ENCODE data around the gene TADA2B.

TADA2B gene, protein sequence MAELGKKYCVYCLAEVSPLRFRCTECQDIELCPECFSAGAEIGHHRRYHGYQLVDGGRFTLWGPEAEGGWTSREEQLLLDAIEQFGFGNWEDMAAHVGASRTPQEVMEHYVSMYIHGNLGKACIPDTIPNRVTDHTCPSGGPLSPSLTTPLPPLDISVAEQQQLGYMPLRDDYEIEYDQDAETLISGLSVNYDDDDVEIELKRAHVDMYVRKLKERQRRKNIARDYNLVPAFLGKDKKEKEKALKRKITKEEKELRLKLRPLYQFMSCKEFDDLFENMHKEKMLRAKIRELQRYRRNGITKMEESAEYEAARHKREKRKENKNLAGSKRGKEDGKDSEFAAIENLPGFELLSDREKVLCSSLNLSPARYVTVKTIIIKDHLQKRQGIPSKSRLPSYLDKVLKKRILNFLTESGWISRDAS

DNA sequence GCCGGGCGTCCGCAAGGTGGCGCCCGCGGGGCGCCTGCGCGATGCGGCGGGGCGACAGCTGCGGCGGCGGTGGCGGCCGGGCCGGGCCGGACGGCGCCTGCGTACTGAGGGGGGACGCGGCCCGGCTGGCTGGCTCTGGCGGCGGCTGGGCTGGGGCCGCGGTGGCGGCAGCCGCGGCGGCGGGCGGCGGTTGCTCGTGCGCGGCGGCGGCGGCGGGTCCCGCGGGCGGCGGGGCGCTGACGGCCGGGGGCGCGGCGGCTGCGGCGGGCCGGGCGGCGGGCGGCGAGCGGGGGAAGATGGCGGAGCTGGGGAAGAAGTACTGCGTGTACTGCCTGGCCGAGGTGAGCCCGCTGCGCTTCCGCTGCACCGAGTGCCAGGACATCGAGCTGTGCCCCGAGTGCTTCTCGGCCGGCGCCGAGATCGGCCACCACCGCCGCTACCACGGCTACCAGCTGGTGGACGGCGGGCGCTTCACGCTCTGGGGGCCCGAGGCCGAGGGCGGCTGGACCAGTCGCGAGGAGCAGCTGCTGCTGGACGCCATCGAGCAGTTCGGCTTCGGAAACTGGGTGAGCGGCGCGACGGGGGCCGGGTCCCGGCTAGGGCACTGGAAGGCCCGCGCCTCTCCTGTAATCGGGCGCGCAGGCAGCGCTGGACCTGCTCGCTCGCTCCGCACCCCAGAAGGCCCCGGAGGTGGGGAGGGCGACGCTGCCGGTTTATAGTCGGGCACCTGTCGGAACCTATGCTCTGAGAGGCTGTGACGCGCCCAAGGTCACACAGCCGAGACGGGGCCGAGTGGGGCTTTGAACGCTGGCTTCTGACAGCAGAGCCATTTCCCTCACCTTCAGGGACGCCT lies at the start of gene TADA2B:
TADA2B (plus strand) TSS at position 89 of the 853 bp plus-strand sequence; CDS start at position 297, 208 bp downstream.
- no peak for DNase-seq

DNA sequence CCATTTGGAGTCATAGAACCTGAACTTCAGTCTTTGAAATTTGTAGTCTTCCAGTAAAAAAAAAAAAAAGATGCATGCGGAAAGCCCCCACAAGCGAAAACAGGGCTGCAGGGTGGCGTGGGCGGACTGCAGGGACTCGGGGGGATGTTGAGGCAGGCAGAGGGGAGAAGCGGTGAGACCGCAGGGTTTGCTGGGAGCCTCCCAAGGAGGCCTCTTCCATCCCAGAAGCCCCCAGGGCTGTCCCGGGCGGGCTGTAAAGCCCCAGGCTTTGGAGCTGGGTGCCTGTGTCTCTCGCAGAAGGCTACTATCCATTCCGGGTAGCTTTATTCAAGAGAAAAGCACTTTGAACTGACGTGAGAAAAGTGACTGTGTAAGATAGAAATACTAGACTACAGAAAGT lies 46.7 kb upstream of the TADA2B start:
- no peak for DNase-seq

DNA sequence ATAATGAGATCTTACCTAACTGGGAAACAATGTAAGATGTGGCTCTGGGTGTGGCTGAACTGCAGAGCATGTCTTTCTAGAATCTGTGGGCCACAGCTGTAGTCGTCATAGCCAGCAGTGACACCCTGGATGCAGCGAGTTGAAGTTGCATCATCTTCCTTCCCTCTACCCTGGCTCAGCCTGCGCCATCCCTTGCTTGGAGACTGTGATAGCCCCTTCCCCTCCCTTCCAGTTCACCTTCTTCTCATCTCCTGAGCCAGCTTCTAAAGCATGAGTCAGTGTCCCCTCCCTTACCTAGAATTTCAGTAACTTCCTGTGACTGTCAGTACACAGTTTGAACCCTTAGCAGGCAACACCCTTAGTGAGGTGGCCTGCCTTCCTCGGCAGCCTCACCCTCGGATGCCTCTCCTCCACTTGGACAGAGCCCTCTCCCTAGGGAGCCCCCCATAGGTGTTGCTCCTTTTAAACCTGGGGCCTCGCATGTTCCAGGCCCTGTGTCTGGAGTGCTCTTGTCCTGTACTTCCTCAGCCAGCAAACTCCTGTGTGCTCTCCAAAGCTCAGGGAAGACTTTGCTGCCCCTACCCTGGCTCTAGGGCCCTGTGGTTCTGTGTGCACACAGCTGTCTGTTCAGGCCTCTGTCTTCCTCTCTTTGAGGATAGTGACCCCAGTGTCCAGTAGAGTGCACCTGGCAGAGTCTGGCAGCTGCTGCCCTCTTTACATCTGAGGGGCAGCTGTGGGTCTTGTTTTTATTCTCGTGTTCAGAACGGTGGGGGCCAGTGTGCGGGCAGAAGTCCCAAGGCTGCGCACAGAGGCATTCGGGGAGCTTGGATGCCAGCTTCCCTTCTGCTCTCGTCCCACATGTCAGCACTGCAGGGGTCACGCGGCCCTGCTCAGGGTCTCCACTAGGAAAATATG lies 43.7 kb upstream of the TADA2B start:
- no peak for DNase-seq

DNA sequence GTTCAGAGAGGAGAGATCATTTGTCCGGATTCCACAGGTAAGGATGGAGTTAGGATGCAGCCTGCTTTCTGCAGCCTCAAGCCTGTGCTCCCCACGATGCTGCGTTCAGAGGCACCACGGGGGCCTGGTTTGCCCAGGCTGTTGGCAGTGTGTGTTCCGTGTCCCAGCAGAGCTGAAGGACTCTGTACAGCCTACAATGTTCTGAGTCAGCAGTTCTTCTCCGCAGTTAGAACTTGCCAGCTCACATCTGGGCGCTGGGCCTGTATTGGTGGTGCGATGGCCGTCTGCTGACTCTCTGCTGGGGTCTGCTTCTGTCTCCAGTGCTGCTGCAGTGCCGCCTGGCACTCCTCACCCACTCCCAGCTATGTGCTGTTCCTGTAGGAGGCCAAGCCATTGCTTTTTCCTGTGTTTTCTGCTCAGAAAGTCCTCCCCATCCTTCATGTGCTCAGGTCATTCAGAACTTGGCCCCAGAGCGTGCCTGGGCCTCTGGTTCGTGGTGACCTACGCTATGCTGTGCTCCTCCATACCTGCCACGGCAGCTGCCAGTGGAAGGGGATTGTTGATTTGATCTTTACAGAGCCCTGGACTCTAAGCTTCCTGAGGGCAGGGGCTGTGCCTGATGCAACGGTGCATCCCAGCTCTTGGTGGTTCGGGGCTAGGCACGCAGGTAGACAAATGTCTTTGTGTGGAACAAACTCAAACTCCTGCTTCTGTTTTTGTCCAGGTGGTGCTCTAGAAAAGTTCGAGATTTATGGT lies 42.6 kb upstream of the TADA2B start:
- no peak for DNase-seq

DNA sequence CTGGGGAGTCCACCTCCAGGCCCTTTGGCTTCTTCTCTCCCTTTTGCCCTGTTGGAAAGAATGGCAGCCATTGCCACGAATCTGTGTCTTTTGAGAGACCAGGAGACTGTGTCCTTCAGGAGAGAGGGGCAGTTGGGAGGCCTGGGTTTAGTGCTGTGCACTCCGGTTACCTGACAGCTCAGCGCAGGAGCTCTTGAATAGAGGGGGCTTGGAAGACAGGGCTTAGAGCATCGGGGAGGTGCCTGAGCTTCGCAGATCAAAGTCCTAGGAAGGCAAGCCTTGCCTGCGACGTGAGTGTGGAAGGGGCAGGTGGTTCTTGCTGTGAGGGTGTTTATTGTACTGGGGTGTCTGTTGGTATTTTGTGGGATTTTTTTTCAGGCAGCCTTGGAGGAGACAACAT lies 41.9 kb upstream of the TADA2B start:
- no peak for DNase-seq

DNA sequence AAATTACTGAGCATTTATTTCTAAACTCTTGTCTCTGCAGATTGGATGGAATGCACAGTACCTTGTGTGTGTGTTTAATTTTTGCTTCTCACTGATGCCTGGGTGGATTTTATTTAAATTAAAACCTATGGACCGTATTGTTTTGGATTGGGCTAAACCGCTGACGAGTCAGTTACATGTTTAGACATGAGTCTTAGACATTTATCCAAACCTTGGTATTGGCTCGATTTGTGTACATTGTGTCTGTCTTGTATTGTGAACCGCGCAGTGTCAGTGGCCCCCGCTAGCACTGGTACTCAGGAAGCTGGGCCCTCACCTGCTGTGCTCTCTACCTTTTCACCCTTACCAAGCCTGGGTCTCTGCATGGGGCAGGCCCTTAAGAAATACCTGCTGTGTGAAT lies 40.8 kb upstream of the TADA2B start:
- no peak for DNase-seq

DNA sequence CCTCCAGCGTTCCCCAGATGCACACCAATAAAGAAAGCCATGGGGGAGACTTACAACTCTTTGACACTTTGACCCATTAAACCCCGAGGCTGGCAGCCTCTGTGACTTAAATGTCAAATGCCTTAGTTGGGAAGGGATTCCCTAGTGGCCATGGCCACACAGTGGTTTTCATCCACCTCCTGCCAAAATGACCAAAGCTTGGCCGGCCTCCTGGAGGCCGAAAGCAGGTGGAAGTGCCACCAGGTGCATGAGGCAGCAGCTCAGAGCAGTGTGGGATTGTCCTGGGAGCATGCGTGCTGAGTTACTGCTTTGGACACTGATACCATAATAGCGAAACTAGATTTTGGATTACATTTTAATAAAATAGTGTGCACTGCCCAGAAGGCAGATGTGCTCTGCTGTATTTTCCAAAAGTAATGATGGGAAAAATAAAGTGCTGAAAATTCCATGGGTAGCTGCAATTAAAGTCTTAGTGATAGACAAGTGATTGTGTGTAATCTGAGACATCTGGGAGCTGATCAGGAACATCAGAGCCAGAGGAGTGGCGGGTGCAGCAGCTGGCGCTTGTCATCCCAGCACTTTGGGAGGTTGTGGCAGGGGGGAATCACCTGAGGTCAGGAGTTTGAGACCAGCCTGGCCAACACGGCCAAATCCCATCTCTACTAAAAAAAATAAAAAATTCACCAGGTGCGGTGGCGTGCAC lies 39.8 kb upstream of the TADA2B start:
- no peak for DNase-seq

DNA sequence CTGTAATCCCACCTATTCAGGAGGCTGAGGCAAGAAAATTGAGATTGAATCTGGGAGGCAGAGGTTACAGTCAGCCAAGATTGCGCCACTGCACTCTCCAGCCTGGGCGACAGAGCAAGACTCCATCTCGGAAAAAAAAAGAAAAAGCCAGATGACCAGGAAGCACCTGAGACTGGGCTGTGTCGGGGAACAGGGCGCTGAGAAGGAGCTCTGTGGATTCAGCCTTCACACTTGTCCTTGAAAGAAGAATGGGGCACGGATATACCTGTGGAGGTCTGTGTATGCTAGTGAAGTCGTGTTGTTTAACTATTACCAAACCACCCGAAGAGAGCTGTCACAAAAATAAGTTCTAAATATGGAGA lies 39.3 kb upstream of the TADA2B start:
- no peak for DNase-seq

DNA sequence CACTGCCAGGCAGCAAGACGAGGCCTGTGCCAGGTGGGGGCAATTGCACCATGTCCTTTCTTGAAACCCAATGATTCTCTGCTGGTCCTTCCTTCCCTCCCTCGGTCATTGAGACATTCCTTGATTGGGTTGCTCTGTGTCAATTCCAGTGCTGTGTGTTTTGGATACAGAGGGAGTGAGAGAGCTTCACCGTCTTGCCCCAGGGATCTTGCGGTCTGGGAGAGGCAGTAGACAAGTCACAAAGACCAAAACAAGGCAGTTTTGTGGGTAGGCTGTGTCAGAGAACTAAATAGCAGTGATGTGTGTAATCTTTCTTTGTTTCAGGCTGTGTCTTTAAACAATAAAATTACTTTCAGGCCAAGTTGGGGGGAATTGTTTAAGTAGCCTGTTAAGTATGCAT lies 38.8 kb upstream of the TADA2B start:
- no peak for DNase-seq

DNA sequence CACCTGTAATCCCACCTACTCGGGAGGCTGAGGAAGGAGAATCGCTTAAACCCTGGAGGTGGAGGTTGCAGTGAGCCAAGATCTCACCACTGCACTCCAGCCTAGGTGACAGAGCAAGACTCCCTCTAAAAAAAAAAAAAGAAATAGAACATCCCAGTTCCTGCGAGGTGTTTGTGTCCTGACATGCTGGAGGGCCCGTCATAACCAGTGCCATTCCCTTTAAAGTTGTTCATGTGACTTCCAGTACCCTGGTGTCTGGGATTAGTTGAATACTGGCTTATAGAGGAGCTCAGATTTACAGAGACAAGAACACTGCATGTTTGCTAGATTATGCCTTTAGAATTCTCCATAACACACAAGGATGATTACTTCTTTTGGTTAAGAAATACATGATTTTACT lies 37.6 kb upstream of the TADA2B start:
- no peak for DNase-seq

DNA sequence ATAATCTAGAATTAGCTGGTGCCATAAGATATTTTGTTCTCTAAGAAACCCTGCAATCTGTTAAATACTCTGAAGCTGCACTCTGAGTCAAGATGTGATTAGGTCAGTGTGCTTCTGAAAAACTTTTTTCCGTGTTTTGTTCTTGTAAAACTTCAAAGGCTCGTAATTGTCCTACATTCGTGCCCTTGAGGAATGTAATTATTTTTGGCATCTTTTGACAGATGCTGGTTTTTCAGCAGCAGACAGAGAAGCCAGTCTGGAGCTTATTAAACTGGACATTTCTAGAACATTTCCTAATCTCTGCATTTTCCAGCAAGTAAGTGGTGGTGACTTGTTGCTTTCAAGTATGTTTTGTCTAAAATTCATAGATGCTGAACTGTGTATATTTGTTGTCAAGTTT lies 36.8 kb upstream of the TADA2B start:
- no peak for DNase-seq

DNA sequence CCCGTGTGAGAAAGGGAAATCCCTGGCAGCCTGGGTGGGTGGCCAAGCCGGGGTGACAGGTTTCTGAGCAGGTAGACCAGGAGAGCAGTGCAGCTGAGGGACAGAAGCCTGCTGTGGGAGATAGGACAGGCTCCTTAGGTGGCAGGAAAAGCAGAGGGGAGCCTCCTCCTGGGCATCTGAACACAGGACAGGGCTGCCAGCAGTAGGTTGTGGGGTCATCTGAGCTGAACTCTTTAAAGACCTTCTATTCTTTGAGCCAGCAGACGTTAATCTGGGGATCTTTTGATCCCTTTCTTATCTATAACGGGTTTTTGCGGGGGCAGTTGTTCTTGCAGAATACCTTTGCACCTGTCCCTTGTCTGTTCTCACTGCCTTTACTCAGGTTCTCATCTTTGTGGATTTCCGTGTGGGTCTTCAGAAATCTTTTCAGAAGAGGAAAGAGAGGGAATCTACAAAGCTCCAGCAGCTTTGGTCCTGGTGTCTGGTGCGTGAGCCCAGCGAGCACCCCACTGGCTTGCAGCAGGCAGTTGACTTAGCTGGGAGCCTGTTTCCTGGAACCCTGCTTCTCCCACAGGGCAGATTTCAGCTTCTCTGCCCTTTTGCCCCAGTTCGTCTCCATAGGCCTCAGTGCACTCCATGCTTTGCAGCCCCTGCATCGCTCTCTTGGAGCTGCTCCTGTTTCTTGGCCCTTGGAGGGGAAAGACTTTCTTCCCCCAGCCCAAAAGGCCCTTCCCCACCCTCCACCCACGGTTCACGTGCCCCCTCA lies 35.8 kb upstream of the TADA2B start:
- DNase-seq, result no peak

DNA sequence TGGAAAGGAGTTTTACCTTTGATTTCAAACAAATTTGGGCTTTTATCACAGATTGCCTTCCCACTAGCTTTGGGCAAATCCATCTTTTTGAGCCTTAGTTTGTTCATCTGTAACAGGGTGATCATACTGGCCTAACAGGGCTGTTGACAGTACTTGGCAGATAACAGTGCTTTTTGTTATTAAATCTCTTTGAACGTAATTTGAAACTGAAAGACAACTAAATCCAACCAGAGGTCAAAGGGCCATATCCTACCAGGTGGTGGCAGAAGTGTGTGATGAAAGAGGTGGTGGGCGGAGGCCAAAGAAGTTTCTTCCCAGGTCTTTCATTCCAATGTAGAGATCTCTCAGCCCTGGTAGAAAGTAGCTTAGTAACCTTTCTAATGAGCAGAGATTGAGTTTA lies 35.2 kb upstream of the TADA2B start:
- DNase-seq, result no peak

DNA sequence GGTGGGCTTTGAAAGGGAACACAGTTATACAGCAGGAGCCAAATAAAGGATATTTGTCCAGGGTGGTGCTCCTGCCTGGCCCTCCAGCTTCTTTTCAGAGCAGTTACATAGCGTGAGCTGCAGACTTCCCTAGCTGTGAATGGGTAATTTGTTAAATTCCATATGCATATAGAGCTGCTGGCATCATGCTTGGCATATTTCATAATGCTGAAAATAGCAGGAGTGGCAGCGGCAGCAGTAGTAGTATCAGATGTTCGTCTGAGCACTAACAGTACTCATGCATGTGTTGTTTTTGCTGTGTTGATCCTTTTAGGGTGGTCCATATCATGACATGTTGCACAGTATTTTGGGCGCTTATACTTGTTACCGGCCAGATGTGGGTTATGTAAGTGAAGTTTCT lies 33.6 kb upstream of the TADA2B start:
- no peak for DNase-seq

DNA sequence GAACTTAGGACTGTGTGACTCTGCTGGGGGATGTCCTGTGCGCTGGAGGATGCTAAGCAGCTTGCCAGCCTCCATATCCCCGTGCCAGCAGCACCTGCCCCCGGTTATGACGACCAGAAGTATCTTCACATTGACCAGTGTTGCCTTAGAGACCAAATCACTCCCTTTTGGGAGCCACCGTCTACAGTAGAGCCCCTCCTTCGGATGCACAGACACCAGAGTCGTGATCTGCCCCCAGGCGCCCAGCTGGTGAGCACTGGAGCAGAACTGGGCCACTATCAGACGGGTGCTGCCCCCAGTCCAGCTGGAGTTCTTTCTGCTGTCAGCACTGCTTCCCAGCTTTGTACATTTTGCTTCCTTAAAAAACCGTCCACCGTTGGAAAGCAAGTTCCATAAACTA lies 30.0 kb upstream of the TADA2B start:
- no peak for DNase-seq

DNA sequence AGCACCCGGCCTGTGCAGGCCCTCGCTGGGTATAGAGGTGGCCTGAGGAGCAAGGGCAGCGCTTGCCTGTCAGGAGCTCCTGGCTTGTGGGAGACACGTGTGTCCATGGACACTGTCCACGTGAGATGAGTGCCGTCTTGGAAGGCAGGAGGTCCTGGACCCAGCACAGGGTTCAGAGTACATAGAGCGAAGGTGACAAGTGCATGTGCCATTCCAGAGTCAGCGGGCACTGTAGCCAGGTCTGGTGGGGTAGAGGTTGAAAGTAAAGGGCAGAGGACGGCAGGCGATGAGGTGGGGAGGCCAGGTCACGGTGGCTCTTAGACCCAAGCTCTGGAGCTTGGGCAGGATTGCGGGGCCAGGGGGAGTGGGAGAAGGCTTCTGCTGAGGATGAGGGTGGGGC lies 28.4 kb upstream of the TADA2B start:
- DNase-seq, result no peak

DNA sequence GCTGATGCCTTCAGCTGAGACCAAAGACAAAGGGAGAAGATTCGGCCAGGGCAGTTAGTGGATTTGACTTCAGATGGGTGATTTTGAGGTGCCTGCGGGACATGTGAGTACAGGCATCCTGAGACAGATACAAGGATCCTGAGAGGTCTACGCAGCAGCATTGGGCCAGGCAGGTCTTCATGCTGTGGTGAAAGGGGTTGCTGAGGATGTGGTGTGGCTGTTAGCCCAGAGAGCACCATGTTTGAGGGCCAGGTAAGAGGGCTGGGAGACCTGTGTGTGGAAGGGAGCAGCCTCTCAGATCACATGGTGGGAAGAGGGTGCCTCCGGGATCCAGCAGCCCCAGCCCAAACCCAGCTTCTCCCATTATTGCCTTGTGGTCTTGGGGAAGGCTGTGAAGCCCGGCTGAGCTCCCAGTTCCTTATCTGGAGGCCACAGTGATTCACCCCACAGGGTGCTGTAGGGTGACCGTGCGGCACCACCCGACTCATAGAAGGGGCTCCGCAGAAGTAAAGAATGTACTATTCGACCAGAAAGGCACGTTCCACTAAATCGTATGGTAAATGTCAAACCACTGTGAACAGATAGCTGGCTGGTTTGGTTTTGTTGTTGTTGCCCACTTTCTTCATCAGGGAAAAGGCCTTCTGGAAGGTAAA lies 27.7 kb upstream of the TADA2B start:
- DNase-seq, result no peak

DNA sequence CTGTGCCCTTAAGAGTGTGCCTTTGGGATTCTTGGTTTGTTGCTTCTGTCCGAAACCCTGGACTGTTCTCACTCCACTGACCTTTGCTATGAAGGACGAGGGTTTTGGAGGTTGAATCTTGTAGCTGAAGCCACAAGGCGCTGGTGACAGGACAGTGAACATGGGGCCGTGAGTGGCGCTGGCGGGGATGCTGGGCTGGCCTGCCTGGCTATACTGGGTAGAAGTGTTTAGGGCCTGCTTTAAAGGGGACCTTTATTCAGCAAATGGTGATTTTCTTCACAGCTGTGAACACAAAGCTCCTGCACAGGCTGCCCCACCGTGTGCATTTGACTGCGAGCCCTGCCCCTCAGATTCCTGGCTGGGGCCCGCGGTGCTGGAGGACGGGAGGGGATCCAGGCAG lies 27.1 kb upstream of the TADA2B start:
- DNase-seq, result no peak

DNA sequence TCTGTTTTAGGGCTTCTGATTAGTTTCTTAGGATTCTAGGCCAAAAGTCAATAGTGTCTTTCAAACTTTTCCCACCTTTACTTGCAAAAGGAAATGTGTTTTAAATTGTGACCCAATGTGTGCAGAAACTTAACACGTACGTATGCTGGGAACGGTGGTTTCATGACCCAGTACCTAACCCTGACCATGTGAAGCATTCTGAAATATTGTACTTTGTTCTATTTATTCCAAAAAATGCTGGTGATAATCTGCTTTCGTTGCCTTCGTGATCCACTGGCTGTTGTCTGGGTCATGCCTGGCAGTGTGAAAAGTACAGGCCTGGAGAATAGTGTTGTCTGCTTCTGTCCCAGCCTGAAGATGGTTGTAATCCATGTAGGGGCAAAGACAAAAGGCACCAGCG lies 26.7 kb upstream of the TADA2B start:
- DNase-seq, result no peak

DNA sequence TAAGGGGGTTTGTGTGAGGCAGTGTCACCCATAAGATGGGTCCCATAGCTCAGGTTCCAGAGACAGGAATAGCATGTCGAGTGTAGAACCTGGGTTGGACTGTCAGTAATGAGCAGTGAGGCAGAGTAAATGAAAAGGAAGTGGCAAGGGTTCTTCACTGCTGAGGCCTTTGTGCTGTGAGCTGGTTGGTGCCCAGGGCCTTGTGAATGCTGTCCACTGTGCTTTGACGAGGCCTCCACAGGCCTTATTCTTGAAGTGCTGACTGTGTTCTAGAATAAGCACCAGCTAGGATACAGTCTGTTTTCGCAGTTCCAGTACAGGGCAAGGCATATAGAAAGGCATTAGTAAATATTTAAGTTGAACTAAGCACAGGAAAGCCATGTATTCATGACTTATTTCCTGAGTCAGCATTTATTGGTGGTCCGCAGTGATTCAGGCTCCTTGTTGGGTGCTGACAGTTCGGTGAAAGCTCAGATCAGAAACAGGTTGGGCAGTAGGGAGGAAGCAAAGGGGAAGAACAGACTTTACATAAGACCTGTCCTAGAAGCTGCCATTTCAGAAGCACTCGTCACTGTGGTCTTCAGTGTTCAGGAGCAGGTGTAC lies 25.6 kb upstream of the TADA2B start:
- no peak for DNase-seq

Measured in NCI-H748 treated with DMSO at 0.1 percent for 48 hours (cell line).